HG03457 (cell line): ENCODE results near the gene SUFU.

Experiments
- ATAC-seq: cut with Tn5 transposase; IDR thresholded peaks from one replicate; pipeline ENCODE4 v1.9.1; 2021; ENCODE audit warnings: moderate number of reproducible peaks; ENCODE audit not compliant: unreplicated experiment

SUFU gene

GRCh38 chr10:102631525-102632393 is 128.0 kb downstream of the SUFU start:
- ATAC-seq, result no peak

DNA sequence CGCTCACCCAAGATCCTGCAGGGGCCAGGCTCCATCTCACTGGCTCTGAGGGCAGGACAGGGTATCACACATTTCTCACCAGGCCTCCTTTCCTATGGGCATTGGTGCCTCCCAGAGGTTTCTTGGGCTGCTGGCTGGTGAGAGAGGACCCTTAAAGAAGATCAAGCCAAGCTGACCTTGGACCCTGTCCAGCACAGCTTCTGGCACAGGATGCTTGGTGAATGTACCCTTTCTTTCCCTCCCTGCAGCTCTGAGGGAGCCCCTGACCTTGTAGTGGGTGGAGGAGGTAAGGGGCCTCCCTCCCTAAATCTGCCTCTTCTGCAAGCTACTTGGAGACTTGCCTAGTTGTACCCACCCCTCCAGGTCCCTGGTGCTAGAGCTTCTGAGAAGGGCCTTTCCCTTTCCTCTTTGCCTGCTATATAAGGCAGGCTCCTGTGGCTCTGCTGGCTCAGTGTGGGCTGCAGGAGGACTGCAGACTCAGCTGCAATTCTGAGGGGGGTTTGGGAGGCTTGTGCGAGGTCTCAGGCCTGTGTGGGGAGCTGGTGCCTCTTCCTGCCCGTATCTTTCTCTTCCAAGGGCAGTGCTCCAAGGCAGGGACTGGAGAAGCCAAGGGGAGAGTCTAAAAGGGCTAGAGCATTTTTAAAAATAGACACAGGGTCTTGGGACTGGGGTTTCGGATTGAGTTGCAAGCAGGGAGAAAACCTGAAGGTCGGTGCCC is 128.8 kb downstream of the SUFU start:
- no peak for ATAC-seq

- no peak for ATAC-seq
Measured at GRCh38 chr10:102633287-102633686, 129.5 kb downstream of the SUFU start.

- no peak for ATAC-seq
Measured at GRCh38 chr10:102633848-102634247, 130.1 kb downstream of the SUFU start.

DNA sequence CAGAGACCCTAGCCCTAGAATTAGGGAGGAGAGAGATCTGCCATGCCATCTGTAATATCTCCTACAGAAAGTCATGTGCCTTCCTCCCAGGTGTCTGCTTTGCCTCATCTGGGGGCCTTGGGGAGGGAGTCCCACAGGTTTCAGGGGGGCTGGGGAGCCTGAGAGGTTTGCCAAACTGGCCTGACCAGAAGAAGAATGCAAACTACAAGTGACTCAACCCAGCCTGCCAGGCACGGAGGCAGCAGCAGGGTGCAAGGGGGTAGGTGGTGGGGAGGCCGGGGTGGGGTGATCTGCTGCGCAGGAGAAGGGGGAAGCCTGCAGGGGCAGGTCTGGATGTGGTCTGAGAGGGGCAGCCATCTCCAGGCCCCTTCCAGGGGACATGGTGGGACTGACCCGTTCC is 130.9 kb downstream of the SUFU start:
- ATAC-seq, result no peak

GRCh38 chr10:102635377-102635776 is 131.6 kb downstream of the SUFU start:
- ATAC-seq, result no peak

DNA sequence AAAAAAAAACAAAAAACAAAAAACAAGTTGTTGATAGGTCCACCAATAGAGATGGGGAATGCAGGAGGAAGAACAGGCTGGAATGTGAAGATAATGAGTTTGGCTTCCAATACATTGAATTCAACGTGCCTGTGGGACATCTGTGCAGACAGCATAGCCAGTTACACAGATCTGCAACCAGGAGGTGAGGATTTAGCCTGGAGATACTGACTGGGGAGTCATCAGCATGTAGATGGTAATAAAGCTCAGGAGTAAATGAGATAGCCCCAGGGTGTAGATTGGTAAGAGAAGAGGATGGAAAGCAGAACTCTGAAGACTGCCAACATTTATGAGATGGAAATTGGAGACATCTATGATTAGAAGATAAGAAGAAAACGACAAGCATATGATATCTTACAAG is 135.8 kb downstream of the SUFU start:
- ATAC-seq, result no peak

- no peak for ATAC-seq
Measured at GRCh38 chr10:102641402-102641801, 137.6 kb downstream of the SUFU start.

DNA sequence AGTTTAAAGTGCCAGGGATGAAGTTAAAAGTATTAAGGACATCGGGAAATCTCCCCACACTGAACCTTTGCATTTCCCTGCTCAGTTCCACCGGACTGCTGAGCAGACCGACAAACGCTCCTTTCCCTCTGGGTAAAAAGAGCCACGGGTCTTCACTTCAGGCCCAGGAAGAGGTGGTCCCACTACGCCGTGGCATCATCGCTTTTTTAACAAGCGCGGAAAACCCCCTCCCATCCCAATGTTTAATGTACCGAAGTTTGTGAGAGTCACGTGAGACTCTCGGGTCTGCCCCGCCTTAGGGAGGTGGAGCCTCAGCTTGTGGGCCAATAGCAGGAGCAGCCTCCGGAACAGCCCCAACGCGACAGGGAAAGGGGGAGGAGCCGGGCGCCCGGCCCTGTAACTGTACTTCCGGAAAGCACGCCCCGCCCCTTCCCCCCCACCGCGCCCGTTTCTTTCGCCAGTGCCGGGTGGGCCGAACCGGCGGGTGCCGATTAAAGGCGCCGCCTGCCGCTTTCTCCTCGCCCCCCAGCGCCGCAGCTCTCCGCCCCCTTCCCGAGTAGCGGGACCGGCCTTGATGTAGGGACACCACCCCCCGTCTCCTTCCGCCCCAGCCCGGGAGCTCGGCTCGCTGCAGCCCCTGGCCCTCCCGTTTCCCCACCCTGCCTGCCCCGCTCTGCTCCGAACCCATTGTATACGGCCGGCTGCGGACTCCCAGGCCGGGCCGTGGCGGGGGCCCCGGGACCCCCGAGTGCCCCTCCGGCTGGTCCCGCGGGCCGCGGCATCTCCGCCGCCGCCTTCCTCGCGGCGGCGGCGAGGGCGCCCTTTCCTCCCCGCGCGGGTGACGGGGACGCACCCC is 138.3 kb downstream of the SUFU start:
- ATAC-seq, result peak; percentile 38

GRCh38 chr10:102642736-102643335 is 139.1 kb downstream of the SUFU start:
- no peak for ATAC-seq

DNA sequence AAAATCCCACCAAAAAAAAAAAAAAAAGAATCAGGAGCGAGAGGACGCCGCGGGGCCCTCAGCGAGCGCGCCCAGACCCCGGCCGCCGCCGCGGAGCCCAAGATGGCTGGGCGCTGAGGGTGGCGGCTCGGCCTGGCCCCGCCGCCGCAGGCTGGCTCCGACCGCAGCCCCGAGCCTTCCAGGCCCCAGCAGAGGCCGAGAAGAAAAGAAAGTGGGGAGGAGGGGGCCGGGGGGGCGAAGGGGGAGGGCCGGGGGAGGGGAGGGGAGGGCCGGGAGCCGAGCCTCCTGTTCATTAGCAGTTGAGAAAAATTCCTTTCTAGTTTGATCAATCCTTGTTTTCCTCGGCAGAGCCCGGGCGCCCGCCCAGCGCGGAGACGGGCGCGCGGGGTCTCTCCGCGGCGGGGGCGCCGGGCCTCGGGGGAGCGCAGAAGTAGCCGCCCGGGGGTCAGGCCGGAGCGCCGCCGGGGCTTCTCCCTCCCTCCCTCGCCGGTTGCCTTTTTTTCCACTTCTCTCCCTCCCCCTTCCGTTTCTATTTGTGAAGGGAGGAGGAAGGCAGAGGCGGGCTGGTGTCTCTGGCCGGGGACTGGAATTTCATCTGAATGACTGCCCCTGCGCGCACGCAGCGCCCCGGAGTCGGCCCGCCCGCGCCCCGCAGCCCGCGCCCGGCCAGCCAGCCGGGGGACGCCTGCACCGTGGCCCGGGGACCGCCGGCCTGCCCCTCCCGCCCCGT is 139.7 kb downstream of the SUFU start:
- ATAC-seq, result no peak

DNA sequence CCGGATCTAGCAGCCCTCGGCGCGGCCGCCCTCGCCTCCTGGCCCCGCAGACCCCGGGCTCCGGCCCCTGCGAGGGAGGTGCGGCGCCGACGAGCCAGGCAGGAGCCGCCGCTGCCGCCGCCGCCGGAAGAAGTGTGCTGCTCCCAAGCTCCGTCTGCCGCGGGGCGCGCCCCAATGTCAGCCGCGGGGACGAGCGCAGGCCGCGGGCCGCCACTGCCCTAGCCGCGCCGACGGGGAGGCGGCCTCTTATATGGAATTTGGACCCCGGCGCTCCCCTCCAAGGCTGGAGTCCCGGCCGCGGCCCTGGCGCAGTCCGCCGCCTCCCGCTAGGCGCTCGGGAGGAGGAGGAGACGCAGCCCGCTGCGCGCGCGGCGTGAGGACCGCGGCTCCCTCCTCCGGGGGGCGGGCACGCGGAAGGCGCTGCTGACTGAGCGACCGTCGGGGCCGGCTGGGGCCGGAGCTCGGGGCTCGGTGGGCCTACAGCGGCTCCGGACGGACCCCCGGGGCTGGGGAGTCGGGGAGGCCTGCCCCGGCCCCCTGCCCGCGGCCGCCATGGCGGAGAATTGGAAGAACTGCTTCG is 140.4 kb downstream of the SUFU start, which contains the start of gene TRIM8:
TRIM8 (plus strand) TSS at position 414 of the 580 bp plus-strand sequence; CDS start at position 553, 139 bp downstream.
- ATAC-seq, result no peak

DNA sequence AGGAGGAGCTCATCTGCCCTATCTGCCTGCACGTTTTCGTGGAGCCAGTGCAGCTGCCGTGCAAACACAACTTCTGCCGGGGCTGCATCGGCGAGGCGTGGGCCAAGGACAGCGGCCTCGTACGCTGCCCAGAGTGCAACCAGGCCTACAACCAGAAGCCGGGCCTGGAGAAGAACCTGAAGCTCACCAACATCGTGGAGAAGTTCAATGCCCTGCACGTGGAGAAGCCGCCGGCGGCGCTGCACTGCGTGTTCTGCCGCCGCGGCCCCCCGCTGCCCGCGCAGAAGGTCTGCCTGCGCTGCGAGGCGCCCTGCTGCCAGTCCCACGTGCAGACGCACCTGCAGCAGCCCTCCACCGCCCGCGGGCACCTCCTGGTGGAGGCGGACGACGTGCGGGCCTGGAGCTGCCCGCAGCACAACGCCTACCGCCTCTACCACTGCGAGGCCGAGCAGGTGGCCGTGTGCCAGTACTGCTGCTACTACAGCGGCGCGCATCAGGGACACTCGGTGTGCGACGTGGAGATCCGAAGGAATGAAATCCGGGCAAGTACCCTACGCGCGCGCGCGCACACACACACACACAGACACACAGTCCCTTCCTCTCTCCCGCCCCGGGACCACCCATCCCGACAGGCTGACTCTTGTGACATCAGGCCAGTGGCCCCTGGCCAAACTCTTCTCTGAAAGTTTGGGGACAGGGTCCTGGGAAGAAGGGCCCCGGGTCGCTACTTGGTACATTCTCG is 141.0 kb downstream of the SUFU start:
- ATAC-seq, result no peak

DNA sequence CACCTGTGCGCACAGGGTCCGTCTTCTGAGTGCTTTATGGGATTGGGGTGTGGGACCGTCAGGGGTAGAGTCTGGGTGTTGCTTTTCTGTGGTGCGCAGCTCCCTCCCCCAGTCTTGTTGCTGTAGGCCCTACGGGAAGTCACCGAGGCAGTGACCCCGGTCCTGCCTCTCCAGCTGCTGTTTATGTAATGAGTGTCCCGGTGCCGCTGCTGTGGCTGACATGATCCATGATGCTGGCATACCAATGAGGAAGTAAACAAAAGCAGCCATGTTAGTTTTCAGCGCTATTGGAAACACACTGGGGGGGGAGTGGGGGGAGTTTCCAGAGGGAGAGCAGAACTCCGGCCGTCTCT is 141.6 kb downstream of the SUFU start:
- no peak for ATAC-seq

GRCh38 chr10:102645741-102646609 is 142.2 kb downstream of the SUFU start:
- ATAC-seq, result peak; percentile 25

DNA sequence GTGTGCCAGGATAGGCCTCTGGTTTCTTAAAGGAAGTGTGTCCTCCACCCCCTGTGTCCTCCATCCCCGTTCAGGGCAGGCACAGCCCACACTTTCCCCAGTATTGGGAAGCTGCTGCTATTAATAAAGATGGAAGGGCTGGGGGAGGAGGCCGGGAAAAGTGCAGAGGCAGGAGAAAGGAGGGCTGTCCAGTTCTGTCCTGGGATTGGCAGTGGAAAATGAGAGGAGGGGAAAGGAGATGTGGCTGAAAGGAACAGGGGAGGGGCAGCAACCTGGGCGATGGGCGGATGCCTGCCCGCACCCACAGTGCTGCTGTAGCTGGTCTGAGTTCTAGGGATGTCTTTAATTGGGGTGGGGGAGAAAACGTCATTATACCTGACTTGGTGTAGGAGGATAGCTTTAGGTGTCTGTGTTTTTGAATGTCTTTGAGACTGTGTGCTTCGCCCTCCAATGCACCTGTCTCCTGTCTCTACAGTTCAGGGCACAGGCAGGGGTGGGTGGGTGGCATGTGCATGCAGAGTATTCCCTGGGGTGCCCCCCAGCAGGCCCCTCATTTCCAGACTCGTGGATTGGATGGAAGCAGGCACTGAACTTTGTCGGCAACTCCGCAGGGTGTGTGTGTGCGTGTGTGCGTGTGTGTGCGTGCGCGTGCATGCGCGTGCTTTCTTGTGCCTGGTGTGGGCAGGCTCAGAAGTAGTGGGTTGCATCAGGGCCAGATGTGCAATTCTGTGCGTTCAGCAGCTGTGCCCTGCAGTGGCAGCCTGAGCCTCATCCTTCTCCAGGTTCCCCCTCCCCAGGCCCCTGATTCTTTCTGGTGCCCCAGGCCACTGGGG is 143.1 kb downstream of the SUFU start:
- ATAC-seq, result no peak
